ENCODE data around the gene TYW3. TPM values are rescaled to one million over a fixed set of nuclear protein-coding genes. Genes with fewer than 3 reads are reported as not detected.
A peak's percentile ranks its signal among the peaks of the same experiment; 100 is the strongest.

Gene TYW3
- total and polyA plus RNA-seq, 2 of the 13 experiments (the other 11 are each of a cell fraction or from before 2014, with no cell fraction given) = 17.6 to 45.8 TPM

- Histone ChIP-seq H3K36me3 (replicated peaks in 1 of 2; ENCODE audit: control insufficient read depth in 1 of 2, insufficient read depth in 2 of 2, low read length in 2 of 2) (no peaks in the 10 kb centered on the region), H3K79me2 (ENCODE audit: insufficient read depth, low read length) (no peaks in the 10 kb centered on the region), H3K9me3 (ENCODE audit: low read length) (no peaks in the 10 kb centered on the region), H3K4me3 (replicated peaks in 1 of 3; ENCODE audit: insufficient read depth in 1 of 3, low read depth in 2 of 3, low read length in 3 of 3) (no peak overlapping the region), H3K27ac (ENCODE audit: extremely low read length, insufficient read depth, low read length) (no peak overlapping the region), H4K20me1 (ENCODE audit: insufficient read depth, low read length) (no peaks in the 10 kb centered on the region), H3K27me3 (ENCODE audit: control insufficient read depth in 1 of 2, insufficient read depth in 2 of 2, low read length in 2 of 2) (no peaks in the 10 kb centered on the region), H3K9ac (ENCODE audit: insufficient read depth, low read depth, low read length) (no peak overlapping the region), H3K4me2 (ENCODE audit: low read depth, low read length) (no peak overlapping the region), H2AFZ (ENCODE audit: low read length) (no peak overlapping the region), H3K4me1 (ENCODE audit: insufficient read depth, low read length) (peaks cover 8% of the 10 kb centered on the region)
- ChIA-PET POLR2A (interaction anchor here (1.6 kb wide), 1 partner anchor 43 kb away, joined by 4 read pairs; no protein-coding TSS in a partner anchor), CTCF (ENCODE audit: low intra/inter-chr PET ratio, low total read pairs) (interaction anchor here (1.6 kb wide), 1 partner anchor 42 kb away, joined by 5 read pairs; the partner anchor contains the start of genes CRYZ and TYW3)
- ATAC-seq (no peak), FAIRE-seq (no peak), DNase-seq (ENCODE audit: low spot score) (no peak)
- in situ Hi-C loops (cut with HindIII; ENCODE audit: extremely low pct_ligation_motif_present, low pct_unique_long_range_greater_than_20kb) (loop anchor here (25.0 kb wide), 1 partner anchor 854 kb away; no protein-coding TSS in a partner anchor), intact Hi-C loops (cut with micrococcal nuclease; ENCODE audit: unreplicated experiment) (loop anchor here (5.0 kb wide), 1 partner anchor 694 kb away; no protein-coding TSS in a partner anchor)
- WGBS (ENCODE audit: low lambda C conversion rate) = 74% methylated on average over 4 of the region's 4 CpGs
- no peak for TF ChIP-seq ZNF770 (CRISPR knock-in tag; IDR thresholded peaks at IDR 0.05)
- no peak for TF ChIP-seq ZNF644 (CRISPR knock-in tag; IDR thresholded peaks at IDR 0.05; ENCODE audit: low read depth)
- TF ChIP-seq ZNF101 (CRISPR knock-in tag; IDR thresholded peaks at IDR 0.05; ENCODE audit: borderline replicate concordance, low read depth) = no peak
- TF ChIP-seq ZNF121 (CRISPR knock-in tag; IDR thresholded peaks at IDR 0.05) = no peak
- no peak for TF ChIP-seq PAF1 (CRISPR knock-in tag; IDR thresholded peaks at IDR 0.05)
- TF ChIP-seq SRY (CRISPR knock-in tag; IDR thresholded peaks at IDR 0.05) = no peak
- TF ChIP-seq NFYC (CRISPR knock-in tag; IDR thresholded peaks at IDR 0.05) = no peak
- BruUV-seq (replicated peaks) = no TSS peak
These were observed 42.0 kb upstream of the TYW3 start for GRCh38 chr1:74690909-74691308.

- 56% methylated on average over 2 of the region's 2 CpGs for WGBS (ENCODE audit: low lambda C conversion rate)
- ChIA-PET CTCF (ENCODE audit: low intra/inter-chr PET ratio, low total read pairs) (no interaction called here), POLR2A (no interaction called here)
- Histone ChIP-seq H3K27me3 (ENCODE audit: control insufficient read depth in 1 of 2, insufficient read depth in 2 of 2, low read length in 2 of 2) (no peaks in the 10 kb centered on the region), H3K36me3 (replicated peaks in 1 of 2; ENCODE audit: control insufficient read depth in 1 of 2, insufficient read depth in 2 of 2, low read length in 2 of 2) (no peaks in the 10 kb centered on the region), H4K20me1 (ENCODE audit: insufficient read depth, low read length) (no peaks in the 10 kb centered on the region), H2AFZ (ENCODE audit: low read length) (no peak overlapping the region), H3K4me1 (ENCODE audit: insufficient read depth, low read length) (peaks cover 8% of the 10 kb centered on the region), H3K9me3 (ENCODE audit: low read length) (no peaks in the 10 kb centered on the region), H3K4me2 (ENCODE audit: low read depth, low read length) (no peak overlapping the region), H3K9ac (ENCODE audit: insufficient read depth, low read depth, low read length) (no peak overlapping the region), H3K4me3 (replicated peaks in 1 of 3; ENCODE audit: insufficient read depth in 1 of 3, low read depth in 2 of 3, low read length in 3 of 3) (no peak overlapping the region), H3K79me2 (ENCODE audit: insufficient read depth, low read length) (no peaks in the 10 kb centered on the region), H3K27ac (ENCODE audit: extremely low read length, insufficient read depth, low read length) (no peak overlapping the region)
- no peak for FAIRE-seq
- no peak for ATAC-seq
- in situ Hi-C loops (cut with HindIII; ENCODE audit: extremely low pct_ligation_motif_present, low pct_unique_long_range_greater_than_20kb) (loop anchor here (25.0 kb wide), 1 partner anchor 856 kb away; no protein-coding TSS in a partner anchor), intact Hi-C loops (cut with micrococcal nuclease; ENCODE audit: unreplicated experiment) (loop anchor here (5.0 kb wide), 1 partner anchor 696 kb away; no protein-coding TSS in a partner anchor)
- peak; percentile 14 for DNase-seq (ENCODE audit: low spot score)
- no TSS peak for BruUV-seq (replicated peaks)
- TF ChIP-seq SAP130 (CRISPR knock-in tag; IDR thresholded peaks at IDR 0.05; ENCODE audit: low read depth) (no peak), THYN1 (CRISPR knock-in tag; IDR thresholded peaks at IDR 0.05; ENCODE audit: borderline replicate concordance, low read depth) (no peak), REXO4 (CRISPR knock-in tag; IDR thresholded peaks at IDR 0.05; ENCODE audit: borderline replicate concordance) (no peak), ZMAT3 (CRISPR knock-in tag; conservative IDR thresholded peaks at IDR 0.05) (no peak), KDM4B (CRISPR knock-in tag; IDR thresholded peaks at IDR 0.05) (no peak), PHF5A (CRISPR knock-in tag; IDR thresholded peaks at IDR 0.05; ENCODE audit: low read depth, unreplicated experiment) (no peak), LCORL (IDR thresholded peaks at IDR 0.05) (no peak), LCORL (CRISPR knock-in tag; IDR thresholded peaks at IDR 0.05) (no peak), FOXK2 (IDR thresholded peaks at IDR 0.05) (no peak), ZNF709 (CRISPR knock-in tag; IDR thresholded peaks at IDR 0.05) (no peak), DNMT1 (CRISPR knock-in tag; IDR thresholded peaks at IDR 0.05) (no peak), ZNF280B (CRISPR knock-in tag; IDR thresholded peaks at IDR 0.05; ENCODE audit: borderline replicate concordance) (no peak)
These were observed 39.5 kb upstream of the TYW3 start for GRCh38 chr1:74693473-74693872.

Data from HepG2 (cell line).